K562 (cell line): ENCODE data around the gene STK32C. TPM values are rescaled to one million over a fixed set of nuclear protein-coding genes. Genes with fewer than 3 reads are reported as not detected.

ENCODE experiments used
- ATAC-seq: fragments of 200-7000 bp; cut with Tn5 transposase; 3 replicates; pipeline ENCODE4 v1.9.1; 2020; ENCODE audit warnings: moderate library complexity
- BruUV-seq: library from RNA; stranded (reverse); fragments of 400-500 nt; replicated peaks from 2 replicates; lab custom pipeline; 2021; lab: Mats Ljungman, UMichigan
- CTCF ChIA-PET: fragments of 300-600 bp; formaldehyde crosslinking; extraction: SDS; loops from one replicate; lab custom pipeline; 2021; ENCODE audit warnings: low intra/inter-chr PET ratio; lab: Yijun Ruan, JAX
- POLR2A ChIA-PET: fragments of 300-600, 350-650 bp; sonication (Branson Sonifier 250); formaldehyde crosslinking; extraction: SDS; loops from one replicate; lab custom pipeline; 2021; ENCODE audit warnings: antibody characterized with exemption, inconsistent platforms; lab: Yijun Ruan, JAX
- DNase-seq, 4 experiments: peaks; one replicate each; pipeline versions ENCODE4 v3.0.0 to v3.0.0-alpha.2; 2011 to 2018; ENCODE audit warnings: low spot score in 3 of 4, mixed read lengths in 3 of 4; ENCODE audit errors: extremely low read depth in 1 of 4
- FAIRE-seq: peaks from 2 replicates; lab custom pipeline; 2011; peaks lifted over from hg19 to GRCh38; lab: Jason Lieb, UNC
- H2AFZ ChIP-seq: 2 replicates; pipeline ENCODE4 v1.6.0; 2011; ENCODE audit warnings: low read depth, low read length, control low read depth, inconsistent platforms
- H3K27ac ChIP-seq: fragments of 200-600 bp; 3 replicates; pipeline ENCODE4 v1.8.0; 2011; ENCODE audit warnings: low read depth, mild to moderate bottlenecking, control low read depth, inconsistent platforms, low read length, moderate library complexity, mixed read lengths; ENCODE audit errors: extremely low read depth
- H3K27me3 ChIP-seq, 2 experiments: fragments of 300-600 bp in 1 of 2; 2 replicates in 1 of 2; 3 replicates in 1 of 2; pipeline versions ENCODE4 v1.6.0 to v1.8.0; 2011; ENCODE audit warnings: inconsistent platforms in 2 of 2, low read length in 2 of 2, mild to moderate bottlenecking in 1 of 2, mixed read lengths in 1 of 2, moderate library complexity in 1 of 2; ENCODE audit not compliant: control insufficient read depth in 2 of 2, insufficient read depth in 2 of 2
- H3K36me3 ChIP-seq: fragments of 300-600 bp; 3 replicates; pipeline ENCODE4 v1.8.0; 2011; ENCODE audit warnings: mild to moderate bottlenecking, low read length, inconsistent platforms; ENCODE audit not compliant: control insufficient read depth, insufficient read depth
- H3K4me1 ChIP-seq, 2 experiments: fragments of 200-600 bp in 1 of 2; replicated peaks in 1 of 2; 2 replicates in 1 of 2; 3 replicates in 1 of 2; pipeline versions ENCODE4 v1.5.1 to v1.8.0; 2011; ENCODE audit warnings: inconsistent platforms in 2 of 2, low read length in 2 of 2, mild to moderate bottlenecking in 1 of 2, mixed read lengths in 1 of 2, moderate library complexity in 1 of 2; ENCODE audit not compliant: control insufficient read depth in 2 of 2, insufficient read depth in 2 of 2
- H3K4me2 ChIP-seq: 2 replicates; pipeline ENCODE4 v1.6.1; 2011; ENCODE audit warnings: low read length, control low read depth, inconsistent platforms, mixed read lengths; ENCODE audit not compliant: insufficient read depth
- H3K4me3 ChIP-seq: fragments of 200-600 bp; sonication (generic), shearing (Covaris generic); 2 replicates; pipeline ENCODE4 v1.5.1; 2016; ENCODE audit warnings: control low read depth, inconsistent platforms
- H3K79me2 ChIP-seq: fragments of 200-600 bp; 3 replicates; pipeline ENCODE4 v1.8.0; 2011; ENCODE audit warnings: low read length, inconsistent platforms; ENCODE audit not compliant: control insufficient read depth, insufficient read depth
- H3K9ac ChIP-seq, 2 experiments: 2 replicates each; pipeline versions ENCODE4 v1.6.0 to v1.6.1; 2011; ENCODE audit warnings: low read depth in 2 of 2, low read length in 2 of 2, control low read depth in 1 of 2, inconsistent platforms in 1 of 2, mild to moderate bottlenecking in 1 of 2, mixed read lengths in 1 of 2; ENCODE audit not compliant: insufficient read depth in 1 of 2
- H3K9me1 ChIP-seq: one replicate; pipeline ENCODE4 v1.6.0; 2011; ENCODE audit warnings: inconsistent platforms, mild to moderate bottlenecking, low read length, moderate library complexity; ENCODE audit not compliant: control insufficient read depth, insufficient read depth
- H3K9me3 ChIP-seq: replicated peaks from 2 replicates; pipeline ENCODE4 v1.5.1; 2011; ENCODE audit warnings: low read depth, low read length, inconsistent platforms; ENCODE audit not compliant: control insufficient read depth, insufficient read depth
- H4K20me1 ChIP-seq: replicated peaks from 2 replicates; pipeline ENCODE4 v1.6.1; 2011; ENCODE audit warnings: low read length, inconsistent platforms, mixed read lengths; ENCODE audit not compliant: control insufficient read depth, insufficient read depth
- LEF1 ChIP-seq: fragments of 450-650 bp; IDR thresholded peaks from 2 replicates; pipeline ENCODE4 v1.6.1; 2016; ENCODE audit warnings: mild to moderate bottlenecking
- MYC ChIP-seq, 2 experiments: fragments of 250-450 bp in 1 of 2; sonication (Bioruptor Pico) in 1 of 2; IDR thresholded peaks; 2 replicates each; pipeline versions ENCODE4 v1.5.1 to v1.6.1; 2012 to 2021; ENCODE audit warnings: low read depth in 2 of 2, borderline replicate concordance in 1 of 2, improper control_type of control experiment in 1 of 2, low read length in 1 of 2, mild to moderate bottlenecking in 1 of 2, moderate library complexity in 1 of 2
- NFIC ChIP-seq: fragments of 450-650 bp; IDR thresholded peaks from 2 replicates; pipeline ENCODE4 v1.6.1; 2017; ENCODE audit warnings: mild to moderate bottlenecking, inconsistent platforms
- NRF1 ChIP-seq, 2 experiments: fragments of 450-650 bp; IDR thresholded peaks in 1 of 2; conservative IDR thresholded peaks in 1 of 2; 2 replicates each; pipeline ENCODE4 v1.6.1; 2014; ENCODE audit warnings: mild to moderate bottlenecking in 2 of 2
- SMAD2 ChIP-seq: fragments of 150-350 bp; IDR thresholded peaks from 2 replicates; pipeline ENCODE4 v1.6.1; 2014; ENCODE audit warnings: low read depth, mild to moderate bottlenecking, low read length
- ZFX ChIP-seq: sonication (generic); formaldehyde crosslinking; IDR thresholded peaks from 2 replicates; pipeline ENCODE4 v1.8.0; 2022; ENCODE audit warnings: mild to moderate bottlenecking, missing genetic modification reagents, moderate library complexity
- ZNF41 ChIP-seq: fragments of 250-450 bp; sonication (Bioruptor Pico); conservative IDR thresholded peaks from 2 replicates; pipeline ENCODE4 v1.4.0; 2020; ENCODE audit warnings: mild to moderate bottlenecking
- ZNF766 ChIP-seq: fragments of 200-800 bp; sonication (Bioruptor generic); conservative IDR thresholded peaks from 2 replicates; pipeline ENCODE4 v1.6.1; 2016; ENCODE audit warnings: missing genetic modification characterization, missing compliant biosample characterization
- WGBS: fragments of 100-300 bp; shearing (Covaris generic); methylation state at CpG from one replicate; pipeline ENCODE4 v1.1.6; 2016; ENCODE audit warnings: low coverage, mixed read lengths; ENCODE audit not compliant: insufficient coverage; ENCODE audit errors: missing lambda C conversion rate; 5-methylcytosine and 5-hydroxymethylcytosine counted together
- in situ Hi-C: fragments of 300-500 bp; cut with MboI; formaldehyde crosslinking; loops from 4 replicates; pipeline ENCODE4 v1.15.0; 2018; ENCODE audit warnings: inconsistent platforms, mixed read lengths
- intact Hi-C: fragments of 100-400 bp; cut with micrococcal nuclease; formaldehyde crosslinking; loops from 2 replicates; pipeline ENCODE4 v1.14.2; 2022
- polyA plus RNA-seq, 8 experiments: library from polyadenylated mRNA; depleted of rRNA in 4 of 8; stranded (reverse) in 5 of 8; unstranded in 3 of 8; fragments of >200 nt; fragmentation: Nextera tagmentation in 2 of 8; fragmentation: Illumina TruSeq in 1 of 8; extraction: Ambion mirVana in 2 of 8; extraction: Trizol in 1 of 8; gene quantifications; 2 replicates each; pipeline versions ENCODE4 v1.2.1 to v1.2.3, GENCODE V29; 2011 to 2014; ENCODE audit warnings: inconsistent platforms in 1 of 8, missing spikeins in 1 of 8
- total RNA-seq, 7 experiments: library from RNA; depleted of rRNA in 6 of 7; stranded (reverse); fragments of >200 nt in 6 of 7; fragmentation: Illumina TruSeq in 2 of 7; extraction: Trizol in 2 of 7; gene quantifications; 2 replicates each; pipeline versions ENCODE4 v1.2.1 to v1.2.3, GENCODE V29; 2011 to 2021; ENCODE audit warnings: low replicate concordance in 1 of 7
- TF ChIP-seq, protein P1 (sequence below): fragments of 450-650 bp; formaldehyde crosslinking; IDR thresholded peaks from 2 replicates; pipeline ENCODE4 v1.4.0; 2020; ENCODE audit warnings: mild to moderate bottlenecking, moderate library complexity
- TF ChIP-seq, protein P2 (sequence below): sonication (generic); IDR thresholded peaks from 2 replicates; pipeline ENCODE4 v1.6.1; 2016
- TF ChIP-seq, protein P3 (sequence below): fragments of 250-450 bp; sonication (Bioruptor Pico); IDR thresholded peaks from 2 replicates; pipeline ENCODE4 v1.5.0; 2020; ENCODE audit warnings: mild to moderate bottlenecking
- TF ChIP-seq, protein P4 (sequence below): fragments of 250-450 bp; sonication (Bioruptor Pico); IDR thresholded peaks from 2 replicates; pipeline ENCODE4 v1.8.0; 2022; ENCODE audit warnings: inconsistent platforms

The STK32C gene
- total and polyA plus RNA-seq, 9 of the 15 experiments (the other 6 are each of a cell fraction or from before 2014, with no cell fraction given) = 1.5 to 20.9 (median 6.5) TPM

DNA sequence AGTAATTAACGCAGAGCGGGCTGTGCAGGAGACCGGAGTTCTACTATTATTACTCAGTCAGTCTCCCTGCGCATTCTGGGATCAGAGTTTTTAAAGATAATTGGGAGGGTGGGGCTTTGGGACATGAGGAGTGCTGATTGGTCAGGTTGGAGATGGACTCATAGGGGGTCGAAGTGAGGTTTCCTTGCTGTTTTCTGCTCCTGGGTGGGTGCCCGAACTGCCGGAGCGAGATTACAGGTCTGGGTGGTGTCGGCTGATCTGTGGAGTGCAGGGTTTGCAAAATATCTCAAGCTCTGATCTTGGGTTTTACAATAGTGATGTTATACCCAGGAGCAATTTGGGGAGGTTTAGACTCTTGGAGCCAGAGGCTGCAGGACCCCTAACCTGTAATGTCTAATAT lies 20.4 kb upstream of the STK32C start:
- 17% methylated on average over 9 of the region's 9 CpGs for WGBS
- ATAC-seq (peak; percentile 5; the same call in 1 of the 3 replicates), DNase-seq (peak in 2 of 4 experiments; percentile 30 to 48), FAIRE-seq (no peak)
- BruUV-seq = no TSS peak
- H2AFZ ChIP-seq = no peak overlapping the region
- ChIA-PET POLR2A (no interaction called here), CTCF (no interaction called here)
- H3K79me2 ChIP-seq = peaks cover 61% of the 10 kb centered on the region
- in situ Hi-C loops = no loop called here
- no peaks in the 10 kb centered on the region for H3K9me3 ChIP-seq
- peaks cover 5% of the 10 kb centered on the region for H3K9me1 ChIP-seq
- no peak overlapping the region; the same call in 1 of the 2 replicates for H3K4me3 ChIP-seq
- peaks cover 25 to 29% of the 10 kb centered on the region in 2 experiments; a peak in 4 of 5 replicates for H3K4me1 ChIP-seq
- H3K4me2 ChIP-seq = peak overlapping the region; percentile 66
- TF ChIP-seq MYC (IDR thresholded peaks at IDR 0.05; ENCODE audit: low read depth, low read length) (no peak), MYC (CRISPR knock-in tag; IDR thresholded peaks at IDR 0.05; ENCODE audit: borderline replicate concordance, low read depth) (no peak), ZNF766 (CRISPR knock-in tag) (peak; percentile 58; the same call in 1 of the 2 replicates), ZFX (no peak), NFIC (no peak), SMAD2 (no peak), NRF1 (conservative IDR thresholded peaks at IDR 0.05 in 1 of 2, IDR thresholded peaks at IDR 0.05 in 1 of 2) (peak; percentile 47 to 49; a peak in 3 of 4 replicates), ZNF41 (no peak), LEF1 (no peak)
- TF ChIP-seq, protein P1, sequence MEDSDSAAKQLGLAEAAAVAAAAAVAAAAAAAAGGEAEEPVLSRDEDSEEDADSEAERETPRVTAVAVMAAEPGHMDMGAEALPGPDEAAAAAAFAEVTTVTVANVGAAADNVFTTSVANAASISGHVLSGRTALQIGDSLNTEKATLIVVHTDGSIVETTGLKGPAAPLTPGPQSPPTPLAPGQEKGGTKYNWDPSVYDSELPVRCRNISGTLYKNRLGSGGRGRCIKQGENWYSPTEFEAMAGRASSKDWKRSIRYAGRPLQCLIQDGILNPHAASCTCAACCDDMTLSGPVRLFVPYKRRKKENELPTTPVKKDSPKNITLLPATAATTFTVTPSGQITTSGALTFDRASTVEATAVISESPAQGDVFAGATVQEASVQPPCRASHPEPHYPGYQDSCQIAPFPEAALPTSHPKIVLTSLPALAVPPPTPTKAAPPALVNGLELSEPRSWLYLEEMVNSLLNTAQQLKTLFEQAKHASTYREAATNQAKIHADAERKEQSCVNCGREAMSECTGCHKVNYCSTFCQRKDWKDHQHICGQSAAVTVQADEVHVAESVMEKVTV (CRISPR knock-in tag) = no peak
- TF ChIP-seq, protein P2, sequence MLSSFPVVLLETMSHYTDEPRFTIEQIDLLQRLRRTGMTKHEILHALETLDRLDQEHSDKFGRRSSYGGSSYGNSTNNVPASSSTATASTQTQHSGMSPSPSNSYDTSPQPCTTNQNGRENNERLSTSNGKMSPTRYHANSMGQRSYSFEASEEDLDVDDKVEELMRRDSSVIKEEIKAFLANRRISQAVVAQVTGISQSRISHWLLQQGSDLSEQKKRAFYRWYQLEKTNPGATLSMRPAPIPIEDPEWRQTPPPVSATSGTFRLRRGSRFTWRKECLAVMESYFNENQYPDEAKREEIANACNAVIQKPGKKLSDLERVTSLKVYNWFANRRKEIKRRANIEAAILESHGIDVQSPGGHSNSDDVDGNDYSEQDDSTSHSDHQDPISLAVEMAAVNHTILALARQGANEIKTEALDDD = peak; percentile 25; the same call in 1 of the 2 replicates
- TF ChIP-seq, protein P3, sequence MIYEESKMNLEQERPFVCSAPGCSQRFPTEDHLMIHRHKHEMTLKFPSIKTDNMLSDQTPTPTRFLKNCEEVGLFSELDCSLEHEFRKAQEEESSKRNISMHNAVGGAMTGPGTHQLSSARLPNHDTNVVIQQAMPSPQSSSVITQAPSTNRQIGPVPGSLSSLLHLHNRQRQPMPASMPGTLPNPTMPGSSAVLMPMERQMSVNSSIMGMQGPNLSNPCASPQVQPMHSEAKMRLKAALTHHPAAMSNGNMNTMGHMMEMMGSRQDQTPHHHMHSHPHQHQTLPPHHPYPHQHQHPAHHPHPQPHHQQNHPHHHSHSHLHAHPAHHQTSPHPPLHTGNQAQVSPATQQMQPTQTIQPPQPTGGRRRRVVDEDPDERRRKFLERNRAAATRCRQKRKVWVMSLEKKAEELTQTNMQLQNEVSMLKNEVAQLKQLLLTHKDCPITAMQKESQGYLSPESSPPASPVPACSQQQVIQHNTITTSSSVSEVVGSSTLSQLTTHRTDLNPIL (CRISPR knock-in tag) = no peak
- TF ChIP-seq, protein P4, sequence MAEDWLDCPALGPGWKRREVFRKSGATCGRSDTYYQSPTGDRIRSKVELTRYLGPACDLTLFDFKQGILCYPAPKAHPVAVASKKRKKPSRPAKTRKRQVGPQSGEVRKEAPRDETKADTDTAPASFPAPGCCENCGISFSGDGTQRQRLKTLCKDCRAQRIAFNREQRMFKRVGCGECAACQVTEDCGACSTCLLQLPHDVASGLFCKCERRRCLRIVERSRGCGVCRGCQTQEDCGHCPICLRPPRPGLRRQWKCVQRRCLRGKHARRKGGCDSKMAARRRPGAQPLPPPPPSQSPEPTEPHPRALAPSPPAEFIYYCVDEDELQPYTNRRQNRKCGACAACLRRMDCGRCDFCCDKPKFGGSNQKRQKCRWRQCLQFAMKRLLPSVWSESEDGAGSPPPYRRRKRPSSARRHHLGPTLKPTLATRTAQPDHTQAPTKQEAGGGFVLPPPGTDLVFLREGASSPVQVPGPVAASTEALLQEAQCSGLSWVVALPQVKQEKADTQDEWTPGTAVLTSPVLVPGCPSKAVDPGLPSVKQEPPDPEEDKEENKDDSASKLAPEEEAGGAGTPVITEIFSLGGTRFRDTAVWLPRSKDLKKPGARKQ (CRISPR knock-in tag) = no peak
- peaks cover 13% of the 10 kb centered on the region for H4K20me1 ChIP-seq
- H3K9ac ChIP-seq = no peak overlapping the region
- H3K27me3 ChIP-seq = no peaks in the 10 kb centered on the region
- intact Hi-C loops = no loop called here
- peaks cover 44% of the 10 kb centered on the region; the same call in 2 of the 3 replicates for H3K36me3 ChIP-seq
- 0 out of 3 replicates have a peak overlapping the region, but pooled peaks have one; percentile 31 for H3K27ac ChIP-seq
